Measurements from ENCODE around the gene COL19A1. TPM values are rescaled to one million over a fixed set of nuclear protein-coding genes. Genes with fewer than 3 reads are reported as not detected.

Gene COL19A1
- total and polyA plus RNA-seq, 7 donors: 0.54 to 1.6 (median 0.83) TPM; not detected in 3

GRCh38 chr6:70099732-70100131, 233.4 kb downstream of the COL19A1 start:
- no peaks in the 10 kb centered on the region for H3K9me3 ChIP-seq
- H3K4me3 ChIP-seq: no peak overlapping the region
- DNase-seq: no peak
- TF ChIP-seq POLR2AphosphoS5 (IDR thresholded peaks at IDR 0.05): no peak
- no peak for TF ChIP-seq EP300 (IDR thresholded peaks at IDR 0.05)
- TF ChIP-seq CTCF (IDR thresholded peaks at IDR 0.05): no peak
- TF ChIP-seq POLR2A (IDR thresholded peaks at IDR 0.05): no peak
- WGBS, 2 donors: 31 to 68% methylated on average over 3 of the region's 3 CpGs
- no peaks in the 10 kb centered on the region for H3K27me3 ChIP-seq
- intact Hi-C loops (cut with DNase I): no loop called here
- no peaks in the 10 kb centered on the region for H3K36me3 ChIP-seq
- H3K4me1 ChIP-seq: no peaks in the 10 kb centered on the region
- no peak overlapping the region for H3K27ac ChIP-seq

- peaks cover 0 to 7% (median 3%) of the 10 kb centered on the region in 4 donors for H3K4me1 ChIP-seq
- TF ChIP-seq EP300 (IDR thresholded peaks at IDR 0.05) (no peak), CTCF (IDR thresholded peaks at IDR 0.05) (no peak), POLR2A (IDR thresholded peaks at IDR 0.05) (no peak), POLR2AphosphoS5 (IDR thresholded peaks at IDR 0.05) (no peak)
- intact Hi-C loops (cut with DNase I): no loop called here
- DNase-seq: no peak
- WGBS, 2 donors: 72 to 89% methylated on average over 1 of the region's 1 CpG
- H3K9me3 ChIP-seq: no peaks in the 10 kb centered on the region
- H3K27ac ChIP-seq: no peak overlapping the region
- H3K36me3 ChIP-seq: no peaks in the 10 kb centered on the region
- H3K4me3 ChIP-seq: no peak overlapping the region
- no peaks in the 10 kb centered on the region for H3K27me3 ChIP-seq
Observed at GRCh38 chr6:70103798-70104197, 237.4 kb downstream of the COL19A1 start.

GRCh38 chr6:70107852-70108629, 241.7 kb downstream of the COL19A1 start:
- Histone ChIP-seq H3K4me1 (peaks cover 0 to 7% (median 3%) of the 10 kb centered on the region in 4 donors), H3K36me3 (no peaks in the 10 kb centered on the region), H3K27ac (no peak overlapping the region), H3K9me3 (no peaks in the 10 kb centered on the region), H3K27me3 (no peaks in the 10 kb centered on the region), H3K4me3 (no peak overlapping the region)
- WGBS, 2 donors: 46 to 54% methylated on average over 3 of the region's 3 CpGs
- no peak for TF ChIP-seq EP300 (IDR thresholded peaks at IDR 0.05)
- TF ChIP-seq CTCF (IDR thresholded peaks at IDR 0.05): peak in 2 of 4 experiments; percentile 34 to 60
- intact Hi-C loops (cut with DNase I): loop anchor here (5.0 kb wide), 1 partner anchor 271 kb away; no protein-coding TSS in a partner anchor
- DNase-seq: no peak

- H3K36me3 ChIP-seq: no peaks in the 10 kb centered on the region
- no peak overlapping the region for H3K27ac ChIP-seq
- DNase-seq: no peak
- intact Hi-C loops (cut with DNase I): no loop called here
- no peak for TF ChIP-seq CTCF (IDR thresholded peaks at IDR 0.05)
- TF ChIP-seq EP300 (IDR thresholded peaks at IDR 0.05): no peak
- TF ChIP-seq POLR2AphosphoS5 (IDR thresholded peaks at IDR 0.05): no peak
- no peak for TF ChIP-seq POLR2A (IDR thresholded peaks at IDR 0.05)
- no peak overlapping the region for H3K4me3 ChIP-seq
- WGBS, 2 donors: 54 to 74% methylated on average over 2 of the region's 2 CpGs
- H3K9me3 ChIP-seq: no peaks in the 10 kb centered on the region
- peaks cover 0 to 7% (median 3%) of the 10 kb centered on the region in 4 donors for H3K4me1 ChIP-seq
- H3K27me3 ChIP-seq: no peaks in the 10 kb centered on the region
Observed at GRCh38 chr6:70110126-70111022, 244.0 kb downstream of the COL19A1 start.

Measured in sigmoid colon (tissue), 7 donors.